HG02884 (cell line): ENCODE results near the gene RPS17.

Experiments used
- ATAC-seq: cut with Tn5 transposase; IDR thresholded peaks from one replicate; pipeline ENCODE4 v1.9.1; 2021; ENCODE audit warnings: mild to moderate bottlenecking, moderate library complexity; ENCODE audit not compliant: unreplicated experiment

The RPS17 gene

GRCh38 chr15:82540055-82540983 is at the start of gene RPS17:
TSS of gene RPS17 (minus strand) at chr15:82540457. CDS start at chr15:82540428, 29 bp downstream.
- peak; percentile 87 for ATAC-seq

GRCh38 chr15:82587805-82588204 is 47.5 kb upstream of the RPS17 start:
- ATAC-seq, result no peak

DNA sequence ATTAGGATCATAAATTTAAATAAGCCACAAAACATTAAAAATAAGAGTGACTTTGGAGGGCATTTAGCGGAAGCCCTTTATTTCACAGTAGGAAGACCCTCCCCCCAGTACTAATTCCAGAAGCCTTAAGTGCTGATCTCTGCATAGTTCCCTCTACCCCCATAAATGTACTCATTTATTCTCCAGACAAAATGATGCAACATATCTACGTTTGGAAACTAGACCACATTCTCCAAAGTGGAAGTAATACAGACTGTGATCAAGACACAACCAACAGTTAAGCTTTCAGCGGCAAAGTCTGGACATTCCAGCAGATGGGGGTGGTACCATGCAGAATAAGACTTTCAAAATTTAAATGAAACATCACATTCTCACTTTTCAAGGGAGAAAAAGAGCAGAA is 44.8 kb upstream of the RPS17 start:
- no peak for ATAC-seq

- no peak for ATAC-seq
Measured at GRCh38 chr15:82580713-82581112, 40.5 kb upstream of the RPS17 start.

DNA sequence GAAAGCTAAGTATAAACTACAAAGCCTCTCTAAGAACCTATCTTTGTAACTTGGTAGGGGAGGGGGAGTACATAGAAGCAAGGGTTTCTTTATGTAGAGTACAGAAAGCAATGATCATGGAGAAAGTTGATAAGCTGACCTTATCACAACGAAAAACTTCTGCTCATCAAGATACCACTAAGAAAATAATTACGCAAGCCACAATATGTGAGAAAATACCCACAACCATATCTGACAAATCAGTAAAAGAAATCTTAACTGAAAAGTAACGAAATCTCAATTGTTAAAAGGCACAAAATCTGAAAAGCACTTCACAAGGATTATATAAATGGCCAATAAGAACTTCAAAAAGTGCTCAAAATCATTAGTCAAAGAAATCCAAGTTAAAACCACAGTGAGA is 35.1 kb upstream of the RPS17 start:
- no peak for ATAC-seq

DNA sequence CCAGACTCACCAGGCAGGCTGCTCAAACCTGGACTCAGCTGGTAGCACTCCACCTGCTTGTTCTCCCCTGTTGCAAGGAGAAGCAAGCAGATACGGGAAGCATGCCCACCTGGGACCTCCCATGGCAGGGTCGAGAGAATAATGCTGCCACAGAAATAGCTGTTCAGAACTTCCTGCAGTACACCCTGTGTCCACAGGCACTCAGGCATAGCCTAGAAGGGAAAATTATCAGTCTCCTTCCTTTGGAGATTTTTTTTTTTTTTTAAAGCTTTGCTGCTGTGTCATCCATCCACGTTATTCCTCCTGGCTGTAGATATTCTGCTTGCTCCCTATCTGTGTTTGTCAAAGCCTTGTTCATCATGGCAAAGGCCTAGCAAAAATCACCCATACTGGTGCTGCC is 32.7 kb upstream of the RPS17 start:
- ATAC-seq, result no peak

DNA sequence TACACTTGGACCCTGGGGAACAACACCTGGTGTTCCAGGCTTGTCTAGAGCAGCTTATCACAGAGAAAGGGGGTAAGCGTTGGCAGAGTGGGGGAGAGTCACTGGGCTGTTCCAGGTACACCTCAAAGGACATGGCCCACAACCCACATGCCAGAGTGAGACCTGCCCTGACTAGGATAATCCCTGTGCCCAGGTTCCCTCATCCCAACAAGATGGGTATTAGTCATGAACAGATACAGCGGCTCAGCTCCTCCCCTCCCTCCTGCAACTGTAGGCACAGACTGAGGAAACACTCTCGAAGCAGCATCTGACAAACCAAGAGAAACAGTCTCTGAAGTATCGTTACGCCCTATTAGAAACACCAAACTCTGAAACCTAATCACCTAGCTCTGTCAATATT is 32.1 kb upstream of the RPS17 start:
- ATAC-seq, result no peak

DNA sequence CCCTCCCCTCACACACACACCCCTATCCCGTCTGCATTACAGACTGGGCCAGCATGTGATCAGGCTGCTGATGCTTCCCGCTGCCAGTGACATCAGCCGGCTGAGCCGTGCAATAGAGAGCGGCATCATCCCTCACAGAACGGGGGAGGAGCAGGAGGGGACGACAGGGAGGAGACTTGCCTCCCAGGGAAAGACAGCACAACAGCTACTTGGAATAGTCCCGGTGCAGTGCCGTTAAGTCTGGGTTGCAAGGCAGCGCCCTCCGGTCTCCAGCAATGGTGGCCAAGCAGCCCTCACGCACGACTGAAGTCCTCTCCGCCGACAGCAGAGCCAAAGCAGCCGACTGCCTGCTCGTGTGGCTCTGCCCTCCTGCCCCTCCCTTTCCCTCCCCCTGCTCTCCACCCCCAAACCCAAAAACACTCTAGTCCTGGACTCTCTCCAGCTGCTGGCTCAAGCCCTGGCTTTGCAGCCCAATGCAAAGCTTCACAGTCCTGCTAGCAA is 31.5 kb upstream of the RPS17 start:
- no peak for ATAC-seq

DNA sequence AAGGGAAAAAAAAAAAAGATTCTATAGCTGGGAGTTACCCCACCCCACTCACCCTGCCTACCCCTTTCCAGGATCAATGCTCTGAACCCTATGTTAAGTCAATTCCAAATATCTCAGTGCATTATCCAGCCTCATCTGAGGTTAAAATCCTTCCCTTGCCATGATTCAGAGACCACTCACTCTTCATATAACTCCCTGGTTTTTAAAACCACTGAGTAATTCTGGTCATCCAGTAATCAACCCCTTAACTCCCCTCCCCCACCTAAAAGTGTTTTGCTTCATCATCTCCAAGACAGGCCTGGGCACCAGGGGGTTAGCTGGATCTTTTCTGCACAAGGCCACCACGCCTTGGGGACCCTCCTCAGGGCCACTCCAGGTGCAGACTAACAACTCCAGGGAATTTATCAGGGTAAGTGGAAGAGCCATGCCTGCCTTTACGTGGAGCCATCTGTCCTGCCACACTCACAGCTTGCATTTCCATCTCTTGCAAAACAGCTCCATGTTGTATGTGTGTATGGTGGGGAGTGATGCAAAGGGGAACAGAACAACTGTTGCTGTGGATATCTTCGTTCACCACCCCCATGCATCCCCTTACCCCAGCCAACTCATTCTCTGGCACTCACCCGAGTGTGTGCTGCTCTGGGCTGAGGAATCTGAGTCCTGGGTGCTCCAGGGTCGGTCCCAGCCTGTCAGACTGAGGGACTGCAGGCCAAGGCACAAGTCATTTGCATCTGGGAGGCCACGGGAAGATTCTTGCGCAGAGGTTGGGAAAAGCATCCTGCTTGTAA is 30.7 kb upstream of the RPS17 start:
- no peak for ATAC-seq

DNA sequence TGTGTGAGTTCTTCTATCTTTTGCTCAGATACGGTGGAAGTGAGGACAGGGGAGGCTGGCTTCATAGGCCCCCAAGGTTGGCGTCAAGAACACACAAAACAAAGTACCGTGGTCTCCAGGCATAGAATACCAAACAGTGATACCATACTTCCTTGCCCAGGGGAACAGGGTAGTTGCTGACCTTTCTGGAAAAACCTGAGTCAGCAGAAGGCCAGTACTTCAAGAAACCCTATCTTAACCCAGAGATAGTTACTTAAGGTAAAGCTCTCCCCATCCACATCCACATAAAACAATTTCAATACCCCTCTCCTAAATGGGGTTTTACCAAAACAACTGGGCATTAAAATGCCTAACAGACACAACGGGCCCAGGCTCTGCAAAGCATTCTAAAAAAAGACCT is 29.6 kb upstream of the RPS17 start:
- ATAC-seq, result no peak

GRCh38 chr15:82568986-82569385 is 28.7 kb upstream of the RPS17 start:
- no peak for ATAC-seq

- no peak for ATAC-seq
Measured at GRCh38 chr15:82567661-82568060, 27.4 kb upstream of the RPS17 start.

- ATAC-seq, result no peak
Measured at GRCh38 chr15:82566690-82567089, 26.4 kb upstream of the RPS17 start.

DNA sequence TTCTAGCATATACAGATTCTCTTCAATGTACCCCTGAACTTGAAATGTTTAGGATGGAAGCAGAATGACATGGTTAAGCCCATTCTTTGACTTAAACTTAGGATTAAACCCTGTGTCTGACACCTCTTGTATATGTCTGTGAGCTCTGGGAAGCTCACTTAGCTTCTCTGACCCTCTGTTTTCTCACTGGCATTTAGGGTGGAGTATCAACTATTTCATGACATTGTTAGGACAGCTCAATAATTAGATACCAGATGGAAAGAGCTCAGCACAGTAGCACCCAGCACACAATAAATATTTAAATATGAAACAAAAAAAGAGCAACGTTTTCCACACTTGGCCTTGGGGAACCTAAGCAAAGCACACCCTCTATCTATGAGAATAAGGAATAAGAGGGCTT is 18.2 kb upstream of the RPS17 start:
- ATAC-seq, result no peak

DNA sequence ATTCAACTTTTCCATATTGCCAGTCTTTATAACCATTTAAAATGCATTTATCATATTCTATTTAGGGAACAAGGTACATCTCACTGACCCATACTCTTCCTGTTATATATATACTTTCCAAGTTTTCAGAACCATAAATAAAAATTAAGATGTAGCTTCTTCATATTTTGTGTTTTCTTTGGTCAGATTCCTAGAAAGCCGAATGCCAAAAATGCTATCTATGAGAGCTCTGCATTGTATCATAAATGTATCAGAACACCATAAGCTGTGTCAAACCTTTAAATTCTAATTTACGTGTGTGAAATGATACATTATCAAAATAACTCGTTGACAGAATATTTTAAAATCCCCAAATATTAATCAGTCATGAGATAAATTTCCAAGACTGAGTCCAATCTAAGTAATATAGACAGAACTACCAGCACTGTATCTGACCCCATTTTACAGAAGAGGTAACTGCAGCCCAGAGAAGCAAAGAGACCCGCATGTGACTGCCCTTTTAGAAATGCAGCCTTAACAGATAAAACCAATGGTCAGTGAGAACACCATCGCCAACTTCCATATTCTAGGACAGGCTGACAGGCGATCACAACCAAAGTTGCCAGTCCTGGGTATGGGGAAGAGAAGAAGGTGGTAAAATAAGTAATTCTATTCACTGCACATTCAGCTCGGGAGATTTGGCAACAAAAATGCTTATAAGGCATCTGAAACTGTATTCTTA is 16.2 kb upstream of the RPS17 start:
- ATAC-seq, result no peak

DNA sequence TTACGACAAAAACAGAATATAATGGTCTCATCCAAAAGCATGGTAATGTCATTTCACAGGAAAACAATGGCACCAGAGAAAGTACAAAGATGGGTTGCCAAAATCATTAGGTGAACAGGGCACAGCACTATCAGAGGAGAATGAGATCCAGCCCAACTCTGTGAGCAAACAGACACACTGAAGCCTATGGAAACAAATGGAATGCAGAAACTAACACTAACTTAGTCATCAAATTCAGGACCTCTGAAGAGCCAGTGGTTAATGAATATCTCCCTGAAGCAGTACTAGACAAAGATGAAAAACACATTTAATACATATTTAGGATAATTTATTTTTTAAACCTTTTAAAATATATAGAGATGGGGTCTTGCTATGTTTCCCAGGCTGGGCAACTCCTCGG is 14.6 kb upstream of the RPS17 start:
- ATAC-seq, result no peak

DNA sequence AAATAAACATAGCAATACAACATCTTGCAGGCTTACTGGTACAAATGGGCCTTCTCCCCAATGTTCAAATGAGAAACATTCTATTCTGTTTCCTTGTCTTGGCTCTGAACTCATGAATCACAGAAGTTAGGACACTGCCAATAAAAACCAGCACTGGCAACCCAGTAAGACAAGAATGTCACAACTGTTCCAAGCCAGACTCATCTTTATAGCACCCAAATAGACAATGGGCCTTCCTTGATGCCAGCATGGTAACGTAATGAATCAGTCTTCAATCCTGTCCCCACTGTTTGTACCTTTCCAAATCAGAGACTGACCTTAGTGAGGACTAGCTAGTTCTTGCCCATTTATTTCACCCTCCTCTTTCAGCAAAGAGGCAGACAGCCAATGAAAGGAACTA is 14.1 kb upstream of the RPS17 start:
- ATAC-seq, result no peak

DNA sequence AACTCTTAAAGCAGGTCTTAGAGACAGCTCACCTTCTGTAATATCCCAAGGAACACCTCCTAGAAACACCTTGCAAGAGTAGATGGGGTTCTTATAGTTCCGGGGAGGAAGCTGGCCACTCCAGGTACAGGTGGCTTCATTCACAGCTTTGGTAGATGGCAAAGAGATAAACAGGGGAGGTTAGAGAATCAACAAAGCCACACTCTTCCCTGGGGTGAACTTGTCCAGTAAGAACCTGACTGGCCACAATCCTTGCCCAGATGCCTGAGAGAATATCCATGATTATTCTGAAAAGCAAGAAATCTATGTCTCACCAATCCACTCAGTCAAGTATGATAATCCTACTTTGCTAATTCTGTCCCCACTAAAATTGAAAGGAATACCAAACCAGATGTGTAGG is 13.6 kb upstream of the RPS17 start:
- ATAC-seq, result no peak

DNA sequence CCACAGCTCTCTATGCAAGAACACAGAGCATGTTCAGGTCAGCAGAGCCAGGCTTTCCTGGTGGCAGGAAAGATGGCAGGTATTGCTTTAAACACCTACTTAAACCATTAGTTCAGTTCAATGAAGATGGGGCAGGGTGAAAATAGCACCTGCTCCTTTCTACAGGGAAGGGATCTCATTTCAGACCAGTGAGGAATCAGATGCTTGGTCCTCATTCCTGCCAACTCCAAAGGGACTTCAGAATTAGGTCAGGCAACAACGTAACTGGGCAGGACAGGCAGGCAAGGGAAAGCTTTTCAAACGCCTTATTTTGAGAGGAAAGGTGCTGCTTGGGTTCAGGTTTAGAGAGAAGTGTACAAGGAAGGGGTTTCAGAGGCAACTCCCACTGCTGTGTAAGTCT is 12.6 kb upstream of the RPS17 start:
- no peak for ATAC-seq

DNA sequence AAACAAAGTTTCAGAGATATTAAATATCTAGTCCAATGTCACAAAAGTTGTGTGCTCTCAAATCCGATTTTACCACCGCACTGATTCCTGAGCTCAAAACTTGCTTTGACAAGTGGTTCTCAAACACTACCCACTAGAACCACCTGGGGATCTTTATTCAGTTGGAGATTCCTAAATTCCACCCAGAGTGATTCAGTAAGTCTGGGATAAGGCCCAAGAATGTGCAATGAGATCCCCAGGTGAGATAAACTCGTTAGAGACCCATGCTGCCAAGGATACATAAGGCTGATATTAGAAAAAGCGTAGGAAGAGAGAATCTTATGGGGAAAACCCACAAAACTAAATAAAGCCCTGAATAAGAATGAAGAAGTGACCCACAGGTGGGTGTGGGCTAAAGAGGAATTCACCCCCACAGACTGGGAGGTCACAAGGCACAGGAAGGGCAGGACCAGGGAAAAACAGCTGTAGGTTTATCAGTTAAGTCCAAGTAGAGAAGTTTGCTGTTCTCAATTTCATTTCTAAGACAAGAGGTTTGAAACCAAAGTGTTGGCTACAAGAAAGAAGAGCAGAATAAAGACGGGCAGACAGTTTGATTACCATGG is 11.5 kb upstream of the RPS17 start:
- no peak for ATAC-seq

DNA sequence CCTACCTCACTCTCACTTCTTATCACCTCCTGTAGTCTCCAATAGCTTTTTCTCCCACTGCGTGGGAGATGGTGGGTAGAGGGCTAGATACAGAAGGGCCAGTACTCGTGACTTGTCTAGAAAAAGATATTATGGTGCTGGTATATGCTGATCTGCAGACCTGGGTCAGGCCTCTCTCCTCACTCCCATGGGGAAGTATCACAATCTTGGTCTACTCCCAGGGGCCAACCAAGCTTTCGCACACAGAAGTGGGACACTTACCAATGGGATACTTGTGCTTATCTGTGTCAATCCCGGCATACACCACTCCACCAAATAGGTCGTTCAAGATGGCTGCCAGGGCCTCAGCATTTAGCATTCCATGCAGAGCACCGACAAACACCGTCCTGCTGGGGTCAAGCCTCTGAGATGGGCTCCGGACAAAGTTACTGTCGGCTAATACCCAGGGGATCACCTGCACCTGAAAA is 9.0 kb upstream of the RPS17 start:
- ATAC-seq, result no peak
